HEK293 (cell line): ENCODE data around the gene TNFRSF4.

Experiments
- CTCF ChIA-PET: fragments of 350-600 bp; formaldehyde crosslinking; extraction: SDS; loops from one replicate; lab custom pipeline; 2021; ENCODE audit warnings: antibody characterized with exemption; lab: Yijun Ruan, JAX
- POLR2A ChIA-PET: fragments of 300-600 bp; formaldehyde crosslinking; extraction: SDS; loops from one replicate; lab custom pipeline; 2020; ENCODE audit warnings: antibody characterized with exemption, inconsistent platforms; lab: Yijun Ruan, JAX
- H3K27ac ChIP-seq: fragments of 200-500 bp; sonication (Bioruptor generic); 2 replicates; pipeline ENCODE4 v1.5.1; 2014; ENCODE audit warnings: low read depth, low read length, control low read depth, inconsistent platforms; ENCODE audit errors: extremely low read depth
- H3K36me3 ChIP-seq, 2 experiments: fragments of 200-500 bp in 1 of 2; sonication (Bioruptor generic) in 1 of 2; 1 replicate in 1 of 2; 2 replicates in 1 of 2; pipeline ENCODE4 v1.5.1; 2014 to 2017; ENCODE audit warnings: inconsistent platforms in 2 of 2, low read length in 2 of 2; ENCODE audit not compliant: control insufficient read depth in 2 of 2, insufficient read depth in 1 of 2
- H3K4me1 ChIP-seq: fragments of 200-500 bp; sonication (Bioruptor generic); 2 replicates; pipeline ENCODE4 v1.5.1; 2014; ENCODE audit warnings: mild to moderate bottlenecking, low read length, inconsistent platforms; ENCODE audit not compliant: control insufficient read depth, insufficient read depth
- H3K4me3 ChIP-seq: 2 replicates; pipeline ENCODE4 v1.5.1; 2011; ENCODE audit warnings: low read depth, mild to moderate bottlenecking, control low read depth, low read length, moderate library complexity
- H3K9me3 ChIP-seq: fragments of 200-500 bp; sonication (Bioruptor generic); 2 replicates; pipeline ENCODE4 v1.5.1; 2014; ENCODE audit warnings: low read depth, low read length, inconsistent platforms; ENCODE audit not compliant: control insufficient read depth, insufficient read depth
- EGR2 ChIP-seq: fragments of 450-650 bp; formaldehyde crosslinking; IDR thresholded peaks from 2 replicates; pipeline ENCODE4 v1.5.1; 2016; ENCODE audit warnings: low read depth, missing biosample characterization, missing genetic modification characterization
- FEZF1 ChIP-seq: fragments of 450-650 bp; formaldehyde crosslinking; IDR thresholded peaks from 2 replicates; pipeline ENCODE4 v1.5.1; 2016; ENCODE audit warnings: missing biosample characterization, missing genetic modification characterization
- GLIS1 ChIP-seq: fragments of 450-650 bp; formaldehyde crosslinking; IDR thresholded peaks from 2 replicates; pipeline ENCODE4 v1.5.1; 2016; ENCODE audit warnings: missing biosample characterization, missing genetic modification characterization
- GLIS2 ChIP-seq: fragments of 450-650 bp; formaldehyde crosslinking; IDR thresholded peaks from 2 replicates; pipeline ENCODE4 v1.5.1; 2016; ENCODE audit warnings: missing biosample characterization, missing genetic modification characterization
- KLF8 ChIP-seq: fragments of 450-650 bp; formaldehyde crosslinking; IDR thresholded peaks from 2 replicates; pipeline ENCODE4 v1.5.1; 2016; ENCODE audit warnings: missing biosample characterization, missing genetic modification characterization
- OVOL3 ChIP-seq: fragments of 450-650 bp; formaldehyde crosslinking; IDR thresholded peaks from 2 replicates; pipeline ENCODE4 v1.5.1; 2016; ENCODE audit warnings: missing biosample characterization, missing genetic modification characterization
- SCRT1 ChIP-seq: fragments of 450-650 bp; formaldehyde crosslinking; IDR thresholded peaks from 2 replicates; pipeline ENCODE4 v1.5.1; 2016; ENCODE audit warnings: missing biosample characterization, missing genetic modification characterization, borderline replicate concordance
- SCRT2 ChIP-seq: fragments of 450-650 bp; formaldehyde crosslinking; IDR thresholded peaks from 2 replicates; pipeline ENCODE4 v1.5.1; 2016; ENCODE audit warnings: missing biosample characterization, missing genetic modification characterization
- ZBTB8A ChIP-seq: fragments of 450-650 bp; formaldehyde crosslinking; IDR thresholded peaks from 2 replicates; pipeline ENCODE4 v1.5.1; 2016; ENCODE audit warnings: missing biosample characterization, missing genetic modification characterization
- ZNF114 ChIP-seq: fragments of 450-650 bp; formaldehyde crosslinking; IDR thresholded peaks from 2 replicates; pipeline ENCODE4 v1.5.0; 2017; ENCODE audit warnings: missing biosample characterization, missing genetic modification characterization
- ZNF335 ChIP-seq: fragments of 450-650 bp; formaldehyde crosslinking; conservative IDR thresholded peaks from 2 replicates; pipeline ENCODE4 v1.5.1; 2016; ENCODE audit warnings: missing biosample characterization, missing genetic modification characterization
- ZNF394 ChIP-seq: fragments of 450-650 bp; formaldehyde crosslinking; IDR thresholded peaks from 2 replicates; pipeline ENCODE4 v1.5.1; 2016; ENCODE audit warnings: missing biosample characterization, missing genetic modification characterization, mild to moderate bottlenecking, moderate library complexity, borderline replicate concordance
- ZNF555 ChIP-seq: fragments of 450-650 bp; formaldehyde crosslinking; conservative IDR thresholded peaks from 2 replicates; pipeline ENCODE4 v1.5.1; 2017; ENCODE audit warnings: missing biosample characterization, mild to moderate bottlenecking, missing genetic modification characterization, inconsistent platforms
- ZNF626 ChIP-seq: fragments of 450-650 bp; sonication (Bioruptor Pico); formaldehyde crosslinking; IDR thresholded peaks from 2 replicates; pipeline ENCODE4 v1.5.1; 2018; ENCODE audit warnings: missing biosample characterization, missing genetic modification characterization, inconsistent platforms
- ZNF629 ChIP-seq: fragments of 450-650 bp; formaldehyde crosslinking; IDR thresholded peaks from 2 replicates; pipeline ENCODE4 v1.5.1; 2017; ENCODE audit warnings: missing biosample characterization, missing genetic modification characterization
- ZNF785 ChIP-seq: fragments of 450-650 bp; formaldehyde crosslinking; IDR thresholded peaks from 2 replicates; pipeline ENCODE4 v1.5.1; 2016; ENCODE audit warnings: missing biosample characterization, missing genetic modification characterization
- ZNF843 ChIP-seq: fragments of 450-650 bp; formaldehyde crosslinking; IDR thresholded peaks from 2 replicates; pipeline ENCODE4 v1.5.1; 2016; ENCODE audit warnings: missing biosample characterization, missing genetic modification characterization
- TF ChIP-seq, protein P1 (sequence below): fragments of 450-650 bp; formaldehyde crosslinking; IDR thresholded peaks from 2 replicates; pipeline ENCODE4 v1.5.1; 2016; ENCODE audit warnings: missing biosample characterization, missing genetic modification characterization, borderline replicate concordance
- TF ChIP-seq, protein P2 (sequence below): fragments of 450-650 bp; formaldehyde crosslinking; IDR thresholded peaks from 2 replicates; pipeline ENCODE4 v1.5.1; 2016; ENCODE audit warnings: missing biosample characterization, missing genetic modification characterization
- TF ChIP-seq, protein P3 (sequence below): fragments of 450-650 bp; formaldehyde crosslinking; IDR thresholded peaks from 2 replicates; pipeline ENCODE4 v1.5.0; 2017; ENCODE audit warnings: missing biosample characterization, missing genetic modification characterization, borderline replicate concordance
- TF ChIP-seq, protein P4 (sequence below): fragments of 450-650 bp; formaldehyde crosslinking; IDR thresholded peaks from 2 replicates; pipeline ENCODE4 v1.5.1; 2016; ENCODE audit warnings: missing biosample characterization, missing genetic modification characterization

The TNFRSF4 gene

DNA sequence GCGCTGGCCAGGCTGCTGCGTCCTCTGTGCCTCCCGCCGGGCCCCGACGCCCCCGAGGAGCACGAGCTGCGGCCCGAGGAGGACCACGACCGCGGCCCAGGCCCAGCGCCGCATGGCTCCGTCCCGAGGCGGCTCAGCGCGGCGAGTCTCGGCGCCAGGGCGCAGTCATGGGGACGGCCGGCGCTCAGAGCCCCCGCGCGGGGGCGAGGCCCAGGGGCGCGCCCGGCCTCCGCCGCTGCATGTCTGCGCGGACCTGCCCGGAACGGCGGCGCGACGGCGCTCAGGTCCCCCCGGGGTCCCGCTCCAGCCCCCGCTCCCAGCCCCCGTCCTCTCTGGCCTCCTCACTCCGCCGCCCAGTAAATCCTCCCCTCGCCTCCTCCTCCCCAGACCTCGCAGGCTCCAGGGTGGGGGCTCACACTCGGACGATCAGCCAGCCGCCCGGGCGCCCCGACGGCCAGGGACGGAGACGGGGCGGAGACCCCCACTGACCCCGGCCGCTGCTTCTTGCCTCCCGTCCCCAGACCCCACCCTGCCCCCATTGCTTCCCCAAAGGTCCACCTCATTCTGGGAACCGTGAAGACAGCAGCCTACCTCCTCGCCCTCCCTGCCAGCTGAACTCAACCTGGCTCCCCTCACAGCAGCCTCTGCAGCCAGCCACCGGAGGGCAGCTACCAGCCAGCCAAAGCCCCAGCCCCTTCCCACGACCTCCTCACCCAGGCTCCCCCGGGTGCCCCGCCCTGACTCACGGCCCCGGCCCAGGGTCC lies 32.8 kb upstream of the TNFRSF4 start, which contains the start of gene C1QTNF12 (continued):
- no peak for TF ChIP-seq ZNF843 (tag by site-specific recombination)

DNA sequence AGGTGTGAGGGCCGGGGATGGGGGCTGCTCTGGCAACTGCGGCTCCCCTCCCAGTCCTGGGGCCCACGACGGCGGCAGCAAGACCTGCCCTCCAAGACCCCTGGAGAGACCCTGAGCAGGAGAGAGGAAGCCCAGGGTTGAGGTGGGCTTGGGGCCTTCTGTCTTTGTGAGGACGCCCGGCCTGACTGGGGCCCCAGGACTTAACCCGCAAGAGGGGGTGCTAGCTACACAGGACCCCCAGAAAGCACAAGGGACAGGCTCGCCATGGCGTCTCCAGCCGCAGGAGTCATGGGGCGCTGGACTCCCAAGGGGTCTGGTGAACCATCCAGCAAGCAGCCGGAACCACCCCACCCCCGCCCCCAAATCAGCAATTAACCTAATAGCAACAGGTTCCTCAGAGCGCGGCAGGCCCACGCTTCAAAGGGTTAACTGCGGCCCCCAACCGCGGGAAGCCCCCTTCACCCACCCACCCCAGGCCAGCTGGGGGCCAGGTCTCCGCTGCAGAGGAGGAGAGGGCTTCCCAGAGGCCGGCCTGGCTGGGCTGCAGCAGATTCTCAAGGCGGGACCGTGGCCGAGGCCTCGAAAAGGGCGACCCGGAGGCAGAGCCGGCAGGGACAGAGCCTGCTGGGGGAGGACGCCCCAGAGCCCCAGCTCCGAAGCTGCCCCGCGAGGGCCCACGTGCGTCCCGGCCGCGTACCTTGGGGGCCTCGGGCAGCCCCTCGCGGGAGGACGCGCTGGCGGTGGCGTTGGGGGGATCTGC lies 32.0 kb upstream of the TNFRSF4 start:
- Histone ChIP-seq H3K4me3 (no peak overlapping the region), H3K36me3 (no peaks in the 10 kb centered on the region), H3K9me3 (no peaks in the 10 kb centered on the region), H3K4me1 (no peaks in the 10 kb centered on the region; the same call in 1 of the 2 replicates), H3K27ac (no peak overlapping the region)
- CTCF ChIA-PET = no interaction called here
- POLR2A ChIA-PET = no interaction called here
- TF ChIP-seq, protein P1, sequence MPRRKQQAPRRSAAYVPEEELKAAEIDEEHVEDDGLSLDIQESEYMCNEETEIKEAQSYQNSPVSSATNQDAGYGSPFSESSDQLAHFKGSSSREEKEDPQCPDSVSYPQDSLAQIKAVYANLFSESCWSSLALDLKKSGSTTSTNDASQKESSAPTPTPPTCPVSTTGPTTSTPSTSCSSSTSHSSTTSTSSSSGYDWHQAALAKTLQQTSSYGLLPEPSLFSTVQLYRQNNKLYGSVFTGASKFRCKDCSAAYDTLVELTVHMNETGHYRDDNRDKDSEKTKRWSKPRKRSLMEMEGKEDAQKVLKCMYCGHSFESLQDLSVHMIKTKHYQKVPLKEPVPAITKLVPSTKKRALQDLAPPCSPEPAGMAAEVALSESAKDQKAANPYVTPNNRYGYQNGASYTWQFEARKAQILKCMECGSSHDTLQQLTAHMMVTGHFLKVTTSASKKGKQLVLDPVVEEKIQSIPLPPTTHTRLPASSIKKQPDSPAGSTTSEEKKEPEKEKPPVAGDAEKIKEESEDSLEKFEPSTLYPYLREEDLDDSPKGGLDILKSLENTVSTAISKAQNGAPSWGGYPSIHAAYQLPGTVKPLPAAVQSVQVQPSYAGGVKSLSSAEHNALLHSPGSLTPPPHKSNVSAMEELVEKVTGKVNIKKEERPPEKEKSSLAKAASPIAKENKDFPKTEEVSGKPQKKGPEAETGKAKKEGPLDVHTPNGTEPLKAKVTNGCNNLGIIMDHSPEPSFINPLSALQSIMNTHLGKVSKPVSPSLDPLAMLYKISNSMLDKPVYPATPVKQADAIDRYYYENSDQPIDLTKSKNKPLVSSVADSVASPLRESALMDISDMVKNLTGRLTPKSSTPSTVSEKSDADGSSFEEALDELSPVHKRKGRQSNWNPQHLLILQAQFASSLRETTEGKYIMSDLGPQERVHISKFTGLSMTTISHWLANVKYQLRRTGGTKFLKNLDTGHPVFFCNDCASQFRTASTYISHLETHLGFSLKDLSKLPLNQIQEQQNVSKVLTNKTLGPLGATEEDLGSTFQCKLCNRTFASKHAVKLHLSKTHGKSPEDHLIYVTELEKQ = no peak
- TF ChIP-seq FEZF1 (tag by site-specific recombination) = no peak
- no peak for TF ChIP-seq ZNF555 (tag by site-specific recombination)
- TF ChIP-seq ZNF114 (tag by site-specific recombination) = no peak
- TF ChIP-seq, protein P2, sequence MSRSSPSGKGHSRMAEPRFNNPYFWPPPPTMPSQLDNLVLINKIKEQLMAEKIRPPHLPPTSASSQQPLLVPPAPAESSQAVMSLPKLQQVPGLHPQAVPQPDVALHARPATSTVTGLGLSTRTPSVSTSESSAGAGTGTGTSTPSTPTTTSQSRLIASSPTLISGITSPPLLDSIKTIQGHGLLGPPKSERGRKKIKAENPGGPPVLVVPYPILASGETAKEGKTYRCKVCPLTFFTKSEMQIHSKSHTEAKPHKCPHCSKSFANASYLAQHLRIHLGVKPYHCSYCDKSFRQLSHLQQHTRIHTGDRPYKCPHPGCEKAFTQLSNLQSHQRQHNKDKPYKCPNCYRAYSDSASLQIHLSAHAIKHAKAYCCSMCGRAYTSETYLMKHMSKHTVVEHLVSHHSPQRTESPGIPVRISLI (tag by site-specific recombination) = no peak
- TF ChIP-seq ZNF626 (tag by site-specific recombination) = no peak
- no peak for TF ChIP-seq ZNF394 (tag by site-specific recombination)
- TF ChIP-seq SCRT1 = 0 out of 2 replicates have a peak, but pooled peaks have one; percentile 20
- TF ChIP-seq SCRT2 (tag by site-specific recombination) = peak; percentile 71

DNA sequence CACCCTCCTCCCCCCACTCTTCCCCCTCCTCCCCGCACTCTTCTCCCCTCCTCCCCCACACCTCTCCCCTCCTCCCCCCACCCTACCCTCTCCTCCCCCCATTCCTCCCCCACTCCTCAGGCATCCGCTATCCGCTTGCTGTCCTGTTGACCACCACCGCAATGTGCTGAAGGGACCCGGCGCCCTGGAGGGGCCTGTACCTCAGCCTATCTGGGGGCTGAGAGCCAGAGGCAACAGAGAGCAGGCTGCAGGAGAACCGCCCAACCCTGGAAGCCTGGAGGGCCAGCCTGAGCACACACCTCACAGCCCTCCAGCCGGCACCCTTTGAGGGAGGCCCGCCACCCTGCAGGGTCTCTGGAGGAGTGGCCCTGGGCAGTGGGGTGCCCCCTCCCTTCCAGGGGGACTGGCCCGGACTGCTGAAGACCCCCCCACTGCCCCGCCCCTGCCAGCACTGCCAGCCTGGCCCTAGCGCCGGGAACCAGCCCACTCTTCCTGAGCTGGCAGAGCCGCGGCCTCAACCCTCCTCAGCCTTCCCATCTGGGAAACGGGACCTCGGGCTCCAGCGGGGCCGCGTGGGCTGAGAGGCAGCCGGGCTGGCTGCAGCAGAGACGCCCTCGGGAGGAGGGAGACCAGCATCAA lies 31.3 kb upstream of the TNFRSF4 start:
- TF ChIP-seq, protein P3, sequence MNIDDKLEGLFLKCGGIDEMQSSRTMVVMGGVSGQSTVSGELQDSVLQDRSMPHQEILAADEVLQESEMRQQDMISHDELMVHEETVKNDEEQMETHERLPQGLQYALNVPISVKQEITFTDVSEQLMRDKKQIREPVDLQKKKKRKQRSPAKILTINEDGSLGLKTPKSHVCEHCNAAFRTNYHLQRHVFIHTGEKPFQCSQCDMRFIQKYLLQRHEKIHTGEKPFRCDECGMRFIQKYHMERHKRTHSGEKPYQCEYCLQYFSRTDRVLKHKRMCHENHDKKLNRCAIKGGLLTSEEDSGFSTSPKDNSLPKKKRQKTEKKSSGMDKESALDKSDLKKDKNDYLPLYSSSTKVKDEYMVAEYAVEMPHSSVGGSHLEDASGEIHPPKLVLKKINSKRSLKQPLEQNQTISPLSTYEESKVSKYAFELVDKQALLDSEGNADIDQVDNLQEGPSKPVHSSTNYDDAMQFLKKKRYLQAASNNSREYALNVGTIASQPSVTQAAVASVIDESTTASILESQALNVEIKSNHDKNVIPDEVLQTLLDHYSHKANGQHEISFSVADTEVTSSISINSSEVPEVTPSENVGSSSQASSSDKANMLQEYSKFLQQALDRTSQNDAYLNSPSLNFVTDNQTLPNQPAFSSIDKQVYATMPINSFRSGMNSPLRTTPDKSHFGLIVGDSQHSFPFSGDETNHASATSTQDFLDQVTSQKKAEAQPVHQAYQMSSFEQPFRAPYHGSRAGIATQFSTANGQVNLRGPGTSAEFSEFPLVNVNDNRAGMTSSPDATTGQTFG = no peak
- TF ChIP-seq OVOL3 (tag by site-specific recombination) = no peak
- TF ChIP-seq, protein P4, sequence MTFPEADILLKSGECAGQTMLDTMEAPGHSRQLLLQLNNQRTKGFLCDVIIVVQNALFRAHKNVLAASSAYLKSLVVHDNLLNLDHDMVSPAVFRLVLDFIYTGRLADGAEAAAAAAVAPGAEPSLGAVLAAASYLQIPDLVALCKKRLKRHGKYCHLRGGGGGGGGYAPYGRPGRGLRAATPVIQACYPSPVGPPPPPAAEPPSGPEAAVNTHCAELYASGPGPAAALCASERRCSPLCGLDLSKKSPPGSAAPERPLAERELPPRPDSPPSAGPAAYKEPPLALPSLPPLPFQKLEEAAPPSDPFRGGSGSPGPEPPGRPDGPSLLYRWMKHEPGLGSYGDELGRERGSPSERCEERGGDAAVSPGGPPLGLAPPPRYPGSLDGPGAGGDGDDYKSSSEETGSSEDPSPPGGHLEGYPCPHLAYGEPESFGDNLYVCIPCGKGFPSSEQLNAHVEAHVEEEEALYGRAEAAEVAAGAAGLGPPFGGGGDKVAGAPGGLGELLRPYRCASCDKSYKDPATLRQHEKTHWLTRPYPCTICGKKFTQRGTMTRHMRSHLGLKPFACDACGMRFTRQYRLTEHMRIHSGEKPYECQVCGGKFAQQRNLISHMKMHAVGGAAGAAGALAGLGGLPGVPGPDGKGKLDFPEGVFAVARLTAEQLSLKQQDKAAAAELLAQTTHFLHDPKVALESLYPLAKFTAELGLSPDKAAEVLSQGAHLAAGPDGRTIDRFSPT = 0 out of 2 replicates have a peak, but pooled peaks have one; percentile 32
- TF ChIP-seq GLIS2 (tag by site-specific recombination) = peak; percentile 35; the same call in 1 of the 2 replicates
- 0 out of 2 replicates have a peak, but pooled peaks have one; percentile 19 for TF ChIP-seq KLF8 (tag by site-specific recombination)
- TF ChIP-seq EGR2 (tag by site-specific recombination) = no peak
- no peak for TF ChIP-seq ZNF785 (tag by site-specific recombination)
- TF ChIP-seq ZNF335 = no peak
- 0 out of 2 replicates have a peak, but pooled peaks have one; percentile 15 for TF ChIP-seq GLIS1 (tag by site-specific recombination)
- TF ChIP-seq ZBTB8A (tag by site-specific recombination) = peak; percentile 23; the same call in 1 of the 2 replicates
- no peak for TF ChIP-seq ZNF629 (tag by site-specific recombination)
- H3K4me3 ChIP-seq = no peak overlapping the region
- H3K36me3 ChIP-seq = no peaks in the 10 kb centered on the region
- H3K9me3 ChIP-seq = no peaks in the 10 kb centered on the region
- H3K27ac ChIP-seq = no peak overlapping the region
- POLR2A ChIA-PET = no interaction called here
- CTCF ChIA-PET = no interaction called here
- no peaks in the 10 kb centered on the region for H3K4me1 ChIP-seq
